GM12878 (cell line): Measurements from ENCODE around the gene GNAI2. TPM values are rescaled to one million over a fixed set of nuclear protein-coding genes. Genes with fewer than 3 reads are reported as not detected.

Experiments
- ATAC-seq: fragments of 200-7000 bp; cut with Tn5 transposase; 3 replicates; pipeline ENCODE4 v1.9.1; 2020; ENCODE audit warnings: mild to moderate bottlenecking, moderate library complexity
- BruUV-seq: library from RNA; stranded (reverse); fragments of 400-500 nt; replicated peaks from 2 replicates; lab custom pipeline; 2021; lab: Mats Ljungman, UMichigan
- CTCF ChIA-PET: fragments of 300-600 bp; sonication (Branson Sonifier 250); formaldehyde crosslinking; extraction: SDS; loops from one replicate; lab custom pipeline; 2021; ENCODE audit warnings: inconsistent platforms; lab: Yijun Ruan, JAX
- POLR2A ChIA-PET: fragments of 350-600 bp; formaldehyde crosslinking; extraction: SDS; loops from one replicate; lab custom pipeline; 2021; ENCODE audit warnings: inconsistent platforms; lab: Charles Lee
- RAD21 ChIA-PET: fragments of 300-600 bp; sonication (Branson Sonifier 250); formaldehyde crosslinking; loops from one replicate; lab custom pipeline; 2023; ENCODE audit warnings: antibody characterized with exemption; ENCODE audit not compliant: unreplicated experiment; lab: Charles Lee
- SMC1A ChIA-PET: fragments of 300-600 bp; sonication (Branson Sonifier 250); formaldehyde crosslinking; loops from one replicate; lab custom pipeline; 2023; ENCODE audit not compliant: unreplicated experiment, uncharacterized antibody; lab: Charles Lee
- DNase-seq: peaks from one replicate; pipeline ENCODE4 v3.0.0-alpha.2; 2011; ENCODE audit warnings: low read depth, low spot score
- FAIRE-seq: peaks from 3 replicates; lab custom pipeline; 2011; peaks lifted over from hg19 to GRCh38; lab: Jason Lieb, UNC
- H2AFZ ChIP-seq: 2 replicates; pipeline ENCODE4 v1.6.0; 2011; ENCODE audit warnings: low read depth, low read length, control low read depth; ENCODE audit not compliant: control insufficient read depth
- H3K27ac ChIP-seq: 2 replicates; pipeline ENCODE4 v1.5.1; 2011; ENCODE audit warnings: control low read depth; ENCODE audit not compliant: control insufficient read depth, insufficient read depth
- H3K27me3 ChIP-seq, 2 experiments: replicated peaks in 1 of 2; 2 replicates each; pipeline versions ENCODE4 v1.6.0 to v1.6.1; 2011; ENCODE audit warnings: low read length in 1 of 2; ENCODE audit not compliant: control insufficient read depth in 2 of 2, insufficient read depth in 2 of 2
- H3K36me3 ChIP-seq, 2 experiments: 2 replicates each; pipeline ENCODE4 v1.5.1; 2011; ENCODE audit warnings: low read length in 1 of 2; ENCODE audit not compliant: control insufficient read depth in 2 of 2, insufficient read depth in 2 of 2
- H3K4me1 ChIP-seq: 2 replicates; pipeline ENCODE4 v1.6.1; 2011; ENCODE audit warnings: mild to moderate bottlenecking, low read length, moderate library complexity, mixed read lengths; ENCODE audit not compliant: control insufficient read depth, insufficient read depth
- H3K4me2 ChIP-seq: 2 replicates; pipeline ENCODE4 v1.6.0; 2011; ENCODE audit warnings: control low read depth; ENCODE audit not compliant: control insufficient read depth, insufficient read depth
- H3K4me3 ChIP-seq: fragments of 200-600 bp; sonication (generic); 2 replicates; pipeline ENCODE4 v1.5.1; 2016
- H3K79me2 ChIP-seq: 2 replicates; pipeline ENCODE4 v1.6.0; 2011; ENCODE audit warnings: low read length; ENCODE audit not compliant: control insufficient read depth, insufficient read depth
- H3K9ac ChIP-seq: 2 replicates; pipeline ENCODE4 v1.8.0; 2011; ENCODE audit warnings: low read length, control low read depth, mixed read lengths; ENCODE audit not compliant: control insufficient read depth, insufficient read depth
- H3K9me3 ChIP-seq: replicated peaks from 3 replicates; pipeline ENCODE4 v1.5.1; 2011; ENCODE audit warnings: mild to moderate bottlenecking, low read length; ENCODE audit not compliant: control insufficient read depth, insufficient read depth
- H4K20me1 ChIP-seq: 2 replicates; pipeline ENCODE4 v1.6.0; 2011; ENCODE audit not compliant: control insufficient read depth, insufficient read depth
- ASH2L ChIP-seq: fragments of 300-600, 200-600 bp; sonication (generic); IDR thresholded peaks from 2 replicates; pipeline ENCODE4 v1.6.1; 2017; ENCODE audit warnings: low read depth, mild to moderate bottlenecking, borderline replicate concordance
- CHD1 ChIP-seq: IDR thresholded peaks from 2 replicates; pipeline ENCODE4 v1.6.1; 2012; ENCODE audit warnings: low read depth, low read length, improper control_type of control experiment
- FOXK2 ChIP-seq: fragments of 450-650 bp; IDR thresholded peaks from 2 replicates; pipeline ENCODE4 v1.6.1; 2017; ENCODE audit warnings: mild to moderate bottlenecking, moderate library complexity
- FOXM1 ChIP-seq: IDR thresholded peaks from 2 replicates; pipeline ENCODE4 v1.6.1; 2012; ENCODE audit warnings: low read depth, mild to moderate bottlenecking, inconsistent platforms, low read length, moderate library complexity
- IKZF2 ChIP-seq, 2 experiments: fragments of 450-650 bp; IDR thresholded peaks; 2 replicates each; pipeline ENCODE4 v1.6.1; 2017; ENCODE audit warnings: mild to moderate bottlenecking in 2 of 2, moderate library complexity in 2 of 2
- KLF5 ChIP-seq: fragments of 450-650 bp; IDR thresholded peaks from 2 replicates; pipeline ENCODE4 v1.6.1; 2014; ENCODE audit warnings: mild to moderate bottlenecking; ENCODE audit not compliant: partially characterized antibody
- SMARCA5 ChIP-seq: fragments of 450-650 bp; IDR thresholded peaks from 2 replicates; pipeline ENCODE4 v1.6.1; 2017; ENCODE audit warnings: mild to moderate bottlenecking
- SP1 ChIP-seq: IDR thresholded peaks from one replicate; pipeline ENCODE4 v1.6.1; 2011; ENCODE audit warnings: low read depth, low read length
- WRNIP1 ChIP-seq: IDR thresholded peaks from 2 replicates; pipeline ENCODE4 v1.6.1; 2011; ENCODE audit warnings: low read depth, low read length, improper control_type of control experiment, borderline replicate concordance
- YY1 ChIP-seq: IDR thresholded peaks from 2 replicates; pipeline ENCODE4 v1.6.1; 2011; ENCODE audit warnings: low read depth, mild to moderate bottlenecking, low read length
- ZNF384 ChIP-seq: IDR thresholded peaks from 2 replicates; pipeline ENCODE4 v1.6.1; 2012; ENCODE audit warnings: low read depth, mild to moderate bottlenecking, low read length, improper control_type of control experiment, borderline replicate concordance
- WGBS: methylation state at CpG from one replicate; pipeline ENCODE4 v1.1.6; 2016; ENCODE audit warnings: low lambda C conversion rate; ENCODE audit not compliant: insufficient replicate concordance, insufficient coverage; ENCODE audit errors: missing lambda C conversion rate; 5-methylcytosine and 5-hydroxymethylcytosine counted together
- in situ Hi-C: fragments of 300-500 bp; cut with MboI; formaldehyde crosslinking; loops from 9 replicates; pipeline ENCODE4 v1.14.3; 2018; ENCODE audit warnings: mixed read lengths
- intact Hi-C: fragments of 100-400 bp; cut with micrococcal nuclease; formaldehyde crosslinking; loops from one replicate; pipeline ENCODE4 v1.14.2; 2022; ENCODE audit not compliant: unreplicated experiment
- polyA plus RNA-seq, 11 experiments: library from polyadenylated mRNA; depleted of rRNA in 4 of 11; unstranded in 6 of 11; stranded (reverse) in 5 of 11; fragments of >200 nt; fragmentation: Nextera tagmentation in 4 of 11; fragmentation: Illumina TruSeq in 1 of 11; extraction: Ambion mirVana in 4 of 11; extraction: Trizol in 1 of 11; gene quantifications; 1 replicate in 1 of 11; 2 replicates in 10 of 11; pipeline versions ENCODE4 v1.2.1 to v1.2.3, GENCODE V29; 2011 to 2016; ENCODE audit warnings: inconsistent platforms in 2 of 11, missing spikeins in 2 of 11, low read depth in 1 of 11
- total RNA-seq, 4 experiments: library from RNA; depleted of rRNA in 3 of 4; stranded (reverse); fragments of >200 nt in 3 of 4; fragmentation: Illumina TruSeq in 1 of 4; extraction: Trizol in 1 of 4; gene quantifications; 2 replicates each; pipeline versions ENCODE4 v1.2.1 to v1.2.3, GENCODE V29; 2013 to 2021
- TF ChIP-seq, protein P1 (sequence below): IDR thresholded peaks from 2 replicates; pipeline ENCODE4 v1.6.1; 2012; ENCODE audit warnings: improper control_type of control experiment, low read depth, low read length; ENCODE audit not compliant: insufficient replicate concordance
- TF ChIP-seq, protein P2 (sequence below): fragments of 450-650 bp; IDR thresholded peaks from 2 replicates; pipeline ENCODE4 v1.6.1; 2018; ENCODE audit warnings: borderline replicate concordance, mild to moderate bottlenecking; ENCODE audit not compliant: partially characterized antibody
- TF ChIP-seq, protein P3 (sequence below): fragments of 450-650 bp; formaldehyde crosslinking; IDR thresholded peaks from 2 replicates; pipeline ENCODE4 v1.4.0; 2020; ENCODE audit warnings: mild to moderate bottlenecking, moderate library complexity

Gene GNAI2
- total and polyA plus RNA-seq, 10 of the 15 experiments (the other 5 are each of a cell fraction or from before 2014, with no cell fraction given), result 5.0 to 346 (median 237) TPM

DNA sequence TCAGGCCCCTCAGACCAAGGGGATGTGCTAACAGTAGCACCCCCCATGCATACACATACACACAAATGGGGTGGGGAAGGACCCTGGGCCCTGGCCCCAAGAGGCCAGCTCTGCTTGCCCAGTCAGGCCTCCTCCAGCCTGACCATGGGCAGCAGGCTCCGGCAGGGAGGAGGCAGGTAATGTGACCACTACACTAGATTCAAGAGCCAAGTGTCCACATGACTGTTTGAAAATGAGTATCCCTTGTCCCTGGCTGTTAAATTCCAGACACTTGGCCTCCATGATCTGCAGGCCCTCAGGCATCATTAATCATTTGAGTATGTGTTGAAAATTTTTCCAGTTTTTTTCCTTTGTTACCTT is 13.9 kb upstream of the GNAI2 start:
- Histone ChIP-seq H3K27me3 (no peaks in the 10 kb centered on the region; a peak in 2 of 4 replicates), H3K36me3 (no peaks in the 10 kb centered on the region), H3K27ac (no peak overlapping the region), H3K9me3 (no peaks in the 10 kb centered on the region), H4K20me1 (no peaks in the 10 kb centered on the region), H3K4me2 (no peak overlapping the region), H3K79me2 (no peaks in the 10 kb centered on the region), H3K9ac (no peak overlapping the region), H2AFZ (no peak overlapping the region), H3K4me3 (no peak overlapping the region), H3K4me1 (peaks cover 11% of the 10 kb centered on the region)
- BruUV-seq, result no TSS peak
- in situ Hi-C loops, result no loop called here
- ChIA-PET SMC1A (interaction anchor here (1.0 to 1.1 kb wide), 2 partner anchors 14 to 23 kb away, joined by 3 to 4 read pairs; partner anchors contain the start of gene GNAI2), RAD21 (interaction anchor here (1.0 to 3.2 kb wide), 2 partner anchors 27 to 50 kb away, joined by 3 to 14 read pairs; no protein-coding TSS in a partner anchor), CTCF (interaction anchor here (0.9 to 3.3 kb wide), 4 partner anchors 10 to 48 kb away, joined by 3 to 25 read pairs (median 4); no protein-coding TSS in a partner anchor), POLR2A (no interaction called here)
- DNase-seq, result no peak
- WGBS, result 82% methylated on average over 1 of the region's 1 CpG
- FAIRE-seq, result no peak
- ATAC-seq, result no peak
- intact Hi-C loops, result no loop called here
- TF ChIP-seq, protein P1, sequence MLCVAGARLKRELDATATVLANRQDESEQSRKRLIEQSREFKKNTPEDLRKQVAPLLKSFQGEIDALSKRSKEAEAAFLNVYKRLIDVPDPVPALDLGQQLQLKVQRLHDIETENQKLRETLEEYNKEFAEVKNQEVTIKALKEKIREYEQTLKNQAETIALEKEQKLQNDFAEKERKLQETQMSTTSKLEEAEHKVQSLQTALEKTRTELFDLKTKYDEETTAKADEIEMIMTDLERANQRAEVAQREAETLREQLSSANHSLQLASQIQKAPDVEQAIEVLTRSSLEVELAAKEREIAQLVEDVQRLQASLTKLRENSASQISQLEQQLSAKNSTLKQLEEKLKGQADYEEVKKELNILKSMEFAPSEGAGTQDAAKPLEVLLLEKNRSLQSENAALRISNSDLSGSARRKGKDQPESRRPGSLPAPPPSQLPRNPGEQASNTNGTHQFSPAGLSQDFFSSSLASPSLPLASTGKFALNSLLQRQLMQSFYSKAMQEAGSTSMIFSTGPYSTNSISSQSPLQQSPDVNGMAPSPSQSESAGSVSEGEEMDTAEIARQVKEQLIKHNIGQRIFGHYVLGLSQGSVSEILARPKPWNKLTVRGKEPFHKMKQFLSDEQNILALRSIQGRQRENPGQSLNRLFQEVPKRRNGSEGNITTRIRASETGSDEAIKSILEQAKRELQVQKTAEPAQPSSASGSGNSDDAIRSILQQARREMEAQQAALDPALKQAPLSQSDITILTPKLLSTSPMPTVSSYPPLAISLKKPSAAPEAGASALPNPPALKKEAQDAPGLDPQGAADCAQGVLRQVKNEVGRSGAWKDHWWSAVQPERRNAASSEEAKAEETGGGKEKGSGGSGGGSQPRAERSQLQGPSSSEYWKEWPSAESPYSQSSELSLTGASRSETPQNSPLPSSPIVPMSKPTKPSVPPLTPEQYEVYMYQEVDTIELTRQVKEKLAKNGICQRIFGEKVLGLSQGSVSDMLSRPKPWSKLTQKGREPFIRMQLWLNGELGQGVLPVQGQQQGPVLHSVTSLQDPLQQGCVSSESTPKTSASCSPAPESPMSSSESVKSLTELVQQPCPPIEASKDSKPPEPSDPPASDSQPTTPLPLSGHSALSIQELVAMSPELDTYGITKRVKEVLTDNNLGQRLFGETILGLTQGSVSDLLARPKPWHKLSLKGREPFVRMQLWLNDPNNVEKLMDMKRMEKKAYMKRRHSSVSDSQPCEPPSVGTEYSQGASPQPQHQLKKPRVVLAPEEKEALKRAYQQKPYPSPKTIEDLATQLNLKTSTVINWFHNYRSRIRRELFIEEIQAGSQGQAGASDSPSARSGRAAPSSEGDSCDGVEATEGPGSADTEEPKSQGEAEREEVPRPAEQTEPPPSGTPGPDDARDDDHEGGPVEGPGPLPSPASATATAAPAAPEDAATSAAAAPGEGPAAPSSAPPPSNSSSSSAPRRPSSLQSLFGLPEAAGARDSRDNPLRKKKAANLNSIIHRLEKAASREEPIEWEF, result no peak
- no peak for TF ChIP-seq FOXK2
- TF ChIP-seq SP1, result no peak
- TF ChIP-seq, protein P2, sequence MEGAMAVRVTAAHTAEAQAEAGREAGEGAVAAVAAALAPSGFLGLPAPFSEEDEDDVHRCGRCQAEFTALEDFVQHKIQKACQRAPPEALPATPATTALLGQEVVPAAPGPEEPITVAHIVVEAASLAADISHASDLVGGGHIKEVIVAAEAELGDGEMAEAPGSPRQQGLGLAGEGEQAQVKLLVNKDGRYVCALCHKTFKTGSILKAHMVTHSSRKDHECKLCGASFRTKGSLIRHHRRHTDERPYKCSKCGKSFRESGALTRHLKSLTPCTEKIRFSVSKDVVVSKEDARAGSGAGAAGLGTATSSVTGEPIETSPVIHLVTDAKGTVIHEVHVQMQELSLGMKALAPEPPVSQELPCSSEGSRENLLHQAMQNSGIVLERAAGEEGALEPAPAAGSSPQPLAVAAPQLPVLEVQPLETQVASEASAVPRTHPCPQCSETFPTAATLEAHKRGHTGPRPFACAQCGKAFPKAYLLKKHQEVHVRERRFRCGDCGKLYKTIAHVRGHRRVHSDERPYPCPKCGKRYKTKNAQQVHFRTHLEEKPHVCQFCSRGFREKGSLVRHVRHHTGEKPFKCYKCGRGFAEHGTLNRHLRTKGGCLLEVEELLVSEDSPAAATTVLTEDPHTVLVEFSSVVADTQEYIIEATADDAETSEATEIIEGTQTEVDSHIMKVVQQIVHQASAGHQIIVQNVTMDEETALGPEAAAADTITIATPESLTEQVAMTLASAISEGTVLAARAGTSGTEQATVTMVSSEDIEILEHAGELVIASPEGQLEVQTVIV, result no peak
- TF ChIP-seq SMARCA5, result no peak
- TF ChIP-seq WRNIP1, result no peak
- no peak for TF ChIP-seq FOXM1
- TF ChIP-seq KLF5, result no peak
- no peak for TF ChIP-seq ZNF384
- TF ChIP-seq CHD1, result no peak
- TF ChIP-seq YY1, result no peak
- TF ChIP-seq ASH2L, result no peak
- TF ChIP-seq, protein P3, sequence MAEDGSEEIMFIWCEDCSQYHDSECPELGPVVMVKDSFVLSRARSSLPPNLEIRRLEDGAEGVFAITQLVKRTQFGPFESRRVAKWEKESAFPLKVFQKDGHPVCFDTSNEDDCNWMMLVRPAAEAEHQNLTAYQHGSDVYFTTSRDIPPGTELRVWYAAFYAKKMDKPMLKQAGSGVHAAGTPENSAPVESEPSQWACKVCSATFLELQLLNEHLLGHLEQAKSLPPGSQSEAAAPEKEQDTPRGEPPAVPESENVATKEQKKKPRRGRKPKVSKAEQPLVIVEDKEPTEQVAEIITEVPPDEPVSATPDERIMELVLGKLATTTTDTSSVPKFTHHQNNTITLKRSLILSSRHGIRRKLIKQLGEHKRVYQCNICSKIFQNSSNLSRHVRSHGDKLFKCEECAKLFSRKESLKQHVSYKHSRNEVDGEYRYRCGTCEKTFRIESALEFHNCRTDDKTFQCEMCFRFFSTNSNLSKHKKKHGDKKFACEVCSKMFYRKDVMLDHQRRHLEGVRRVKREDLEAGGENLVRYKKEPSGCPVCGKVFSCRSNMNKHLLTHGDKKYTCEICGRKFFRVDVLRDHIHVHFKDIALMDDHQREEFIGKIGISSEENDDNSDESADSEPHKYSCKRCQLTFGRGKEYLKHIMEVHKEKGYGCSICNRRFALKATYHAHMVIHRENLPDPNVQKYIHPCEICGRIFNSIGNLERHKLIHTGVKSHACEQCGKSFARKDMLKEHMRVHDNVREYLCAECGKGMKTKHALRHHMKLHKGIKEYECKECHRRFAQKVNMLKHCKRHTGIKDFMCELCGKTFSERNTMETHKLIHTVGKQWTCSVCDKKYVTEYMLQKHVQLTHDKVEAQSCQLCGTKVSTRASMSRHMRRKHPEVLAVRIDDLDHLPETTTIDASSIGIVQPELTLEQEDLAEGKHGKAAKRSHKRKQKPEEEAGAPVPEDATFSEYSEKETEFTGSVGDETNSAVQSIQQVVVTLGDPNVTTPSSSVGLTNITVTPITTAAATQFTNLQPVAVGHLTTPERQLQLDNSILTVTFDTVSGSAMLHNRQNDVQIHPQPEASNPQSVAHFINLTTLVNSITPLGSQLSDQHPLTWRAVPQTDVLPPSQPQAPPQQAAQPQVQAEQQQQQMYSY (CRISPR knock-in tag), result no peak
- TF ChIP-seq IKZF2 (IDR thresholded peaks at IDR 0.05), result no peak
